Mucosa of stomach (tissue), 1 donor: ENCODE results near the gene DYSF.

ENCODE experiments used
- H3K27me3 ChIP-seq: one replicate; pipeline ENCODE4 v1.7.0; 2013; ENCODE audit warnings: mild to moderate bottlenecking, low read length; ENCODE audit not compliant: control insufficient read depth, insufficient read depth
- H3K36me3 ChIP-seq: one replicate; pipeline ENCODE4 v1.7.0; 2013; ENCODE audit warnings: low read length; ENCODE audit not compliant: control insufficient read depth, insufficient read depth
- H3K4me1 ChIP-seq: one replicate; pipeline ENCODE4 v1.7.0; 2013; ENCODE audit warnings: mild to moderate bottlenecking, low read length; ENCODE audit not compliant: control insufficient read depth, insufficient read depth
- H3K4me3 ChIP-seq: one replicate; pipeline ENCODE4 v1.7.0; 2013; ENCODE audit warnings: low read length
- H3K9ac ChIP-seq: one replicate; pipeline ENCODE4 v1.7.0; 2013; ENCODE audit warnings: mild to moderate bottlenecking, low read length, moderate library complexity
- H3K9me3 ChIP-seq: one replicate; pipeline ENCODE4 v1.7.0; 2013; ENCODE audit warnings: mild to moderate bottlenecking, low read length, moderate library complexity; ENCODE audit not compliant: control insufficient read depth
- donor health status: Pancreatic carcinoma.

DYSF gene

DNA sequence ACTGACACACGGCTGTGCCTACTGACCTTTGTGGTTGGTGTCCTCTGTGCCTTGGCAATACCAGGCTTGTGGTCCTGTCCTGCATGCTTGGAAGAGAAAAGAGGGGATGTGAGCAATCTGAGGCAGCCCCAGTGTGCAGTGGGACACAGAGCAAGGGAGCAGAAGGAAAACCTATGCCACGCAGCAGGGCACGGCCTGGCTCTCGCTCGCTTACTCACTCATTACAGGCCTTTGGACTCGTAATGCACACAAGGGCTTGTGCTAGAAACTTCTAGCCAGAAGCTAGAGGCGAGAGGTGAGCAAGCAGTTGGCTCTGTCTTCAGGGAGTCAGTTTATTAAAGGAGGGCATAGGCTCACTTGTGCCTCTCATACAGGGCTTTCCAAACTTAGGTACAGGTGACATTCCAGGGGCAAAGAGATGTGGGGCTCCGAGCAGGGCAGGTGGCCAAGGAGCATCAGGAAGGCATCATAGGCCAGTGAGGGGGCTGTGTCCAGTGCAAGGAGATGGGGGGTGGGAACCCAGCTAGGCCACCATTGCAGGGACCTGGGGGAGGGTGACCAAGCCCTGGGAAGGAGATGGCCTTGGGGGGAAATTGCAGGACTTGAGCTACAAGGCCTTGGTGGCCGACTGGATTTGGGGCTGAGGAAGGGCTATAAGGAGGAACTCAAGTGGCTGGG, 100.8 kb downstream of the DYSF start:
- no peaks in the 10 kb centered on the region for H3K4me1 ChIP-seq
- no peak overlapping the region for H3K4me3 ChIP-seq
- no peak overlapping the region for H3K9ac ChIP-seq
- H3K36me3 ChIP-seq = no peaks in the 10 kb centered on the region
- no peaks in the 10 kb centered on the region for H3K9me3 ChIP-seq
- H3K27me3 ChIP-seq = no peaks in the 10 kb centered on the region

DNA sequence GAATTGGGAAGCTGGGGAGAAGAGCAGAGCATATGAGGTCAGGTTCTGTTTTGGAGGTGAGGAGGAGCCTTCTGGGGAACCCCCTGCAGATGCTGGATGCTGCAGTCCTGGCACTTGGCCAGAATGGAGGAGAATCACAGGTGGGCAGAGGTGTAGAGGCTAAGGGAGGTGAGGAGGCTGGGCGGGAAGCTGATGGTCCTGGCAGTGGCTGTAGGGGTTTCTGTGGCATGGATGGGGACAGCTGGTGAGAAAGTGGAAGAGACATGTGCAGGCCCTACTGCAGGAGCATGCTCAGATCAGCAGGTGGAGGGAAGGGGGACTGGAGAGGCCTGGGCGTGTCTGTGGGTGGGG, 101.3 kb downstream of the DYSF start:
- Histone ChIP-seq H3K9me3 (no peaks in the 10 kb centered on the region), H3K27me3 (no peaks in the 10 kb centered on the region), H3K4me3 (no peak overlapping the region), H3K9ac (no peak overlapping the region), H3K4me1 (no peaks in the 10 kb centered on the region), H3K36me3 (no peaks in the 10 kb centered on the region)

DNA sequence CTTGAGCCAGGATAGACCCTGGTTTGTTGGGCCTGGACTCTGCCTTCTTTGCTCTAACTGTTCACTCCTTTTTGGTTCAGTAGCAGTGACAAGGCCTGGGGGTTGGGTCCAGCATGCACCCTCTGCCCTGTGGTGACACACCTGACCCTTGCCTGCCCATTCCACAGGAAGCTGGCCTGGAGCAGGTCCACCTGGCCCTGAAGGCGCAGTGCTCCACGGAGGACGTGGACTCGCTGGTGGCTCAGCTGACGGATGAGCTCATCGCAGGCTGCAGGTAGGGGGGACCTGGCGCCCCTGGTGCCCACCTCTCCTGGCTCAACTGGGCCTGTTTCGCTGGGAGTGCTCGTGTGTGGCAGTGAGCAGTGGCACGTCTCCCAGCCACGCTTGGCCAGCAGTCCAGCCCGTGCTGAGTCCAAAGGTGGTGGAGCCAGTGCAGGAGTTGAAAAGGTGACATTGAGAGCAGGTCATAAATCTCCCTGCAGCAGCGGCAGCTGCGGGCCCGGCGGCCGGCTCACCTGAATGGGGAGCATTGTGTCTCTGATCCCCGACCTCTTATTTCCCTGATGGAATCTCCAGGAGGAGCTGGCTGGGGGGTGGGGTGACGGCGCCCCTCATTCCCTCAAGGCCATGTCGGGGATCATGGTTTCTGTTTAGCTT, 102.6 kb downstream of the DYSF start:
- no peak overlapping the region for H3K4me3 ChIP-seq
- no peak overlapping the region for H3K9ac ChIP-seq
- H3K36me3 ChIP-seq = no peaks in the 10 kb centered on the region

DNA sequence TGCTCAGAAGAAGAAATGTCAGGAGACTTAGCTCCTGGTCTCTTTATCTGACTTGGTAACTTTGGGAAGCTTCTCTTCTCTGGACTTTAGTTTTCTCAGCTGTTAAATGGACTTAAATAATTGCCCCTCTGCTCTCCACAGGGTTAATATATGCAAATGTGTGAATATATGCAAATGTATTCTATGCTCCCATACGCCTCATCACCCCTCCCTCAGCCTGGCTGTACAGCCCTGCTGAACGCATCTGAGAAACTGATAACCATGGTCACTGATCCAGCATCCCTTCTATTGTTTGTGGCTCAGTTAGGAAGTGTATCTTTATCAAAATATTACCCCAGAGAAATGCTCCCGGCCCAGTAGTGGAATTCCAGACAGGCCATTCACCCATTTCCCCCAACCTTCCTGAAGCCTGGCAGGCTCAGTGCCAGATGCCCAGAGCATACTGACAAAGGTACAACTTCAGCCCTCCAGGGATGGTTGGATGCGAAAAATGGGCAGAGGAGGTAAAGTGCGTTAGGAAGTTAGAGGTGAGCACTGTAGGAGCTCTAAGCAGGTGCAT, 103.4 kb downstream of the DYSF start:
- no peak overlapping the region for H3K4me3 ChIP-seq
- H3K27me3 ChIP-seq = no peaks in the 10 kb centered on the region
- H3K9me3 ChIP-seq = no peaks in the 10 kb centered on the region
- no peaks in the 10 kb centered on the region for H3K36me3 ChIP-seq
- H3K9ac ChIP-seq = no peak overlapping the region
- no peaks in the 10 kb centered on the region for H3K4me1 ChIP-seq

More for the DNA sequence above, 102.6 kb downstream of the DYSF start:
- H3K4me1 ChIP-seq = no peaks in the 10 kb centered on the region
- no peaks in the 10 kb centered on the region for H3K9me3 ChIP-seq
- H3K27me3 ChIP-seq = no peaks in the 10 kb centered on the region

DNA sequence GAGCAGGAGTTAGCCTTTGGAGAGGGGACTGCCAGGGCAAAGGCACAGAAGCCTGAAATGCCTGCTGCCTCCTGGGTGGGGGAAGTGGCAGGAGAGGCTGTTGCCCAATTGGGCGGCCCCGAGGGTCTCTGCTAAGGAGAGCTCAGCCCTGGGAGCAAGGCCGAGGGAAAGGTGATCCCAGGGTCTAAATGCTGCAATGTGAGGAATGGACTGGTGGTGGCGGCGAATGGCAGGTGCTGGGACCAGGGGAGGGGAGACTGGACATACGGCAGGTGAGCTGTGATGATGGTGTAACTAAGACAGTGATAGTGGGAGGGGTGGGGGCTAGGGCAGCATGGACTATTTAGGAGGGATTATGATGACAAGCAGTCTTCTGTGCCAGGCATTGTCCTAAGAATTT, 104.0 kb downstream of the DYSF start:
- H3K4me1 ChIP-seq = no peaks in the 10 kb centered on the region
- no peak overlapping the region for H3K4me3 ChIP-seq
- H3K9ac ChIP-seq = no peak overlapping the region
- H3K36me3 ChIP-seq = no peaks in the 10 kb centered on the region
- no peaks in the 10 kb centered on the region for H3K27me3 ChIP-seq
- H3K9me3 ChIP-seq = no peaks in the 10 kb centered on the region

DNA sequence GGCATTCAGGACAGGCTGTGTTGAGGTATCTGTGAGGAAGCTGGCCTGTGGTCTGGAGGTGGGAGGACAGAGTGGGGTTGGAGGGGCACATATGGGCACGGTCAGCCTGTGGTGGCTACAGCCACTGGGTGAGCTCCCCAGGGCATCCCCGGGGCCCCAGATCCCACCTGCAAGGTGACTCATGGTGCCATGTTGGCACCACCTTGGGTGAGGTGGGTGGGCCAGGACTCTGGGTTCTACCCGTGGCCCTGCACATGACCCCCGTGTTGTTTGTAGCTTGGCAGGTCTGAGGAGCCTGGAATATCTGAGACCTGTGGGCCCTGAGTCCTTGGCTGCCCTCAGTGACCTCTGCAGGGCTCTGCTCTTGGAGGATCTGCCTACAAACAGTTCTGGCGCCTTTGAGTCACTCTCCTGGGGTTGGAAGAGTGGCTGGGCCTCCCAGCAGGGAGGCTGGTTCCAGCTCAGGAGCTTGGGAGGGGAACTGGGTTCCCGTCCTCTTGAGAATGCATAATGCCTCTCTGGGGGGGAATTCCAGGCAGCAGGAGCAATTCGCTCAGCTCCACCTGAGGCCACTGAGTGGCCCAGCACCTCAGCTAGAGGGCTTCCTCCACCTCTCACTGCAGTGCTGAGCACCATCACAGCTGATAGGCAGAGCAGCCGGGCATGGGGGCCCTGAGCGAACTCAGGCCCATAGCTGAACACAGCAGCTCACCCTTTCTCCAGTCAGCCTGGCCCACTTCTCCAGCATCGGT, 105.1 kb downstream of the DYSF start:
- Histone ChIP-seq H3K4me1 (no peaks in the 10 kb centered on the region), H3K9me3 (no peaks in the 10 kb centered on the region), H3K27me3 (no peaks in the 10 kb centered on the region), H3K4me3 (no peak overlapping the region), H3K36me3 (no peaks in the 10 kb centered on the region), H3K9ac (no peak overlapping the region)

DNA sequence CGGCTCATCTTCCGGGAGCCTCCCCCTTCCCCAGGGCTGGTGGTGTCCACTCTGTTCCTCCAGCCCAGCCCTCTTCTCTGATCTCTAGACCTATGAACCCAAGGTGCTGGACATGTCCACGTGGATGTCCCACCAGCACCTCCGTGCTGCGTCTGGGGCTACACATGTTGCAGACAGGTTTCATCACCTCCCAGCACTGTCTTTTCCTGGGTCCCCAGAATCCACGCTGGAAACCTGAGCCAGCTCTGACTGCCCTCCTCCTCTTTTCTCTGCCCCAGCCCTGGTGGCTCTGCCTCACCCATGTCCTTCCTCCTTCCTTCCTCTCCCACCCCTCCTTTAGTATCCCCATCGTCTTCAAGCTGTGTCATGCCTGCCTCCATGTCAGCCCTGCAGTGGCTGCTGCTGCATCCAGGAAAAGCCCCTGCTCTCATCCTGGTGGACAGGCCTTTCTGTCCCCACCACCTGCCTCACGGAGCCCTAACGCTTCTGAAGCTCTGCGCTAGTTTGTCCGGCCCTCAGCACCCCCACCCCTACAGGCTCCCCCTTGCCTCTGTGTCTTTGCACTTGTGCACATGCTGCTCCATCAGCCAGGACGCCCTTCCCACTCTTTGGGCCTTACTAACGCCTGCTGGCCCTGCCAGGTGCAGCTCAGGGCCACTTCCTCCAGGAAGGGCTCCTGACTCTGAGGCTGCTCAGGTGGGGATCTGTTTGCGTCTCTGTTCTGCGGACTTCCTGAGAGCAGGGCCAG, 105.9 kb downstream of the DYSF start:
- Histone ChIP-seq H3K9me3 (no peaks in the 10 kb centered on the region), H3K36me3 (no peaks in the 10 kb centered on the region), H3K27me3 (no peaks in the 10 kb centered on the region), H3K9ac (no peak overlapping the region), H3K4me3 (no peak overlapping the region), H3K4me1 (no peaks in the 10 kb centered on the region)

DNA sequence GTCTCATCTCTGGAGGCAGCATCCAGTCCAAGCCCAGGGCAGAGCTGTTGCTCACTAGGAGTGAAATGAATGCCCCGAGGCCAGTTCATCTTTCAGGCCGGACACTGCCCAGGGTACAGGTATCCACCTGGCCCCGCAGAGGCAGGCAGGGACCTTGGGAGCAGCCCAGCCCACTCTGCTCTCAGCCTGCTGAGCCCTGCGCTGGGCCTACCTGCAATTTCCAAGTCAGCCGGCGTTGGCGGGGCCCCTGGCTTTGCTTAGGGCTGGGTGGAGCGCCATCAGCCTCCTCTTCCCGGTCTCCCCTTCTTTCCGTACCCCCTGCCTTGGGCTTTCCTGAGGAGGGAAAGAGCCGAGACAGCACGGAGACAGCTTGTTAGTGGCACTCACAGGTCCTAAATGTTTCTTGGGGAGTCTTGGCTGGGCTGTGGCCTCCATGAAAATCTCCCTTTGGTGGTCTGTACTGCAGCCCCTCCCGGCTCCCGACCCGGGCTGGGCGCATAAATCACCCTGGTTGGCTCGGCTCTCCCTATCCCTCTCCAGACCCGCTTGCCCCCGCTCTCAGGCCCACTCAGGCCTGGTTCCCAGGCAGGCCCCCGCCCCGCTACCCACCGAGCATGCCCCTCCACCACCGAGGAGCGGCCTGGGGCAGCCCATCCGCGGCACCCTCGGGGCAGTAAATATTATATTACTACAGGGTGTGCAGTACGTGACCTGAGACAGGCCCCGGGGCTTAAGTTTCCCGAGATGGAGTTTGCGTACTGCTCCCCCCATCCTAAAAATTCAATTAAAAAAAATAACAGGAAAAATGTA, 106.7 kb downstream of the DYSF start:
- Histone ChIP-seq H3K4me1 (no peaks in the 10 kb centered on the region), H3K36me3 (no peaks in the 10 kb centered on the region), H3K4me3 (no peak overlapping the region), H3K9me3 (no peaks in the 10 kb centered on the region), H3K27me3 (no peaks in the 10 kb centered on the region), H3K9ac (no peak overlapping the region)

DNA sequence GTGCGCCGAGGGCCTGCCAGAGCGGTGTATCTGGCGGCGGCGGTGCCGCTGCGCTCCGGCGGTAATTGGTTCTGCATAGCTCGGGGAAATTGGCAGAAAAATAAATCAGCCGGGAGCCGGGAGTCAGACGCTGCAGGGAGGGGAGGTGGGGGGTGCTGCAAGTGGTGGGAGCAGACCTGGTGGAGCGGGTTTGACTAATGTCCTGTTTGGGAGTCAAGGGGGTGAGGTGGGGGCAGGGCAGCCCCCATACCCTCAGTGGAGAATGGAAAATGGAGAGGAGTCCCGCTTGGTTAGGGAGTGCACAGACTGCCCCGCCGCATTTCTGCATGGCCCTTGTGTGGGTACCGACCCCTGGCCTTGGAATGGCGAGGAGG, 107.3 kb downstream of the DYSF start:
- no peak overlapping the region for H3K9ac ChIP-seq
- no peaks in the 10 kb centered on the region for H3K4me1 ChIP-seq
- H3K4me3 ChIP-seq = no peak overlapping the region
- no peaks in the 10 kb centered on the region for H3K27me3 ChIP-seq
- H3K36me3 ChIP-seq = no peaks in the 10 kb centered on the region
- no peaks in the 10 kb centered on the region for H3K9me3 ChIP-seq

DNA sequence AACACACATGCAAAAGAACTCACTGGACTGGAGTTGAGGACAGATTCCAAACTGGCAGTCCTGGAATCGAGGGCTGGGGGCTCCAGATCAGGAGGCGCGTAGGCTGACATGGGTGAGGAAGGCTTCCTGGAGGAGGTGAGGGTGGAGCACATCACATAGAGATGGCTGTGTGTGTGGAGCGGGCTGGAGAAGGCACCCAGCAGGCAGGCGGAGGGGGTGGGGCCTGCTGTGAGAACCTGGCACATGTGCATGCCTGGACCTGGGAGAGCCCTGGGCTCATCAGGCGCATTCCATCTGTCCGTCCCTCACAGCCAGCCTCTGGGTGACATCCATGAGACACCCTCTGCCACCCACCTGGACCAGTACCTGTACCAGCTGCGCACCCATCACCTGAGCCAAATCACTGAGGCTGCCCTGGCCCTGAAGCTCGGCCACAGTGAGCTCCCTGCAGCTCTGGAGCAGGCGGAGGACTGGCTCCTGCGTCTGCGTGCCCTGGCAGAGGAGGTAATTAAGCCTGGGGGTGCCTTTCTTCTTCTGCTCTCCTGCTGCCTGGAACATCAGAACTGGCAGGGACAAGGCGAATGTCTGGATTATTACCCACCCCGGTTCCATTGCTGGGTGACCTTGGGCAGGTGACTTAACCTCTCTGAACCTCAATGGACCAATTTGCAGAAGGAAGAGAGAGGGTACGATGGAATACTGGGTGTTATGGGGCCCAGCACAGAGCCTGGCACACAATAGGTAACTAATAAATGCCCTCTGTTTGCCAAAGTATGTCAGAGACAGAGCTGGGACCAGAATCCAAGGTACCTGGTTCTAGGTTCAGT, 108.3 kb downstream of the DYSF start:
- Histone ChIP-seq H3K9me3 (no peaks in the 10 kb centered on the region), H3K9ac (no peak overlapping the region), H3K27me3 (no peaks in the 10 kb centered on the region), H3K4me3 (no peak overlapping the region), H3K36me3 (no peaks in the 10 kb centered on the region), H3K4me1 (no peaks in the 10 kb centered on the region)

DNA sequence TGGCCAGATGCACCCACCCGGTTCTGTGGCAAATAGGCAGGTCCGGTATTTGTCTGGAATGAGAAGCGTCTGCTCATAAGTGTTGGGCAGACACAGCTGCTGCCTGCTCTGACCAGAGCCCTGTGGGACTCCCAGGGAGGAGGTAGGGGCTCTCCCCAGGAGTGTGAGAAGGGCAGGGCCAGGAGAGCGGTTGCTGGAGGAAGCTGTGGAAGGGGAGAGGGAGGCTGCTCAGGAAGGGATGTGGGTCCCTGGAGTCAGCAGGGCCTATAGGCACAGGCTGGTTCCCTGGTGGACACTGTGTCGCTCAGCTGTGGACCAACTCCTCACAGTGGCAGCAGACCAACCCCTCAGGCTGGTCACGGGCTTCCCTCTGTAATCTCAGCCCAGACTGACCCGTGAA, 109.2 kb downstream of the DYSF start:
- Histone ChIP-seq H3K4me1 (no peaks in the 10 kb centered on the region), H3K4me3 (no peak overlapping the region), H3K27me3 (no peaks in the 10 kb centered on the region), H3K9me3 (no peaks in the 10 kb centered on the region), H3K36me3 (no peaks in the 10 kb centered on the region), H3K9ac (no peak overlapping the region)
